ENCODE results near the gene FOXR1.

GRCh38 chr11:118957968-118958367, 13.6 kb upstream of the FOXR1 start:
- no peak for TF ChIP-seq EZH2 (IDR thresholded peaks at IDR 0.05; ENCODE audit: insufficient read depth, low read length)
- TF ChIP-seq, protein P1, sequence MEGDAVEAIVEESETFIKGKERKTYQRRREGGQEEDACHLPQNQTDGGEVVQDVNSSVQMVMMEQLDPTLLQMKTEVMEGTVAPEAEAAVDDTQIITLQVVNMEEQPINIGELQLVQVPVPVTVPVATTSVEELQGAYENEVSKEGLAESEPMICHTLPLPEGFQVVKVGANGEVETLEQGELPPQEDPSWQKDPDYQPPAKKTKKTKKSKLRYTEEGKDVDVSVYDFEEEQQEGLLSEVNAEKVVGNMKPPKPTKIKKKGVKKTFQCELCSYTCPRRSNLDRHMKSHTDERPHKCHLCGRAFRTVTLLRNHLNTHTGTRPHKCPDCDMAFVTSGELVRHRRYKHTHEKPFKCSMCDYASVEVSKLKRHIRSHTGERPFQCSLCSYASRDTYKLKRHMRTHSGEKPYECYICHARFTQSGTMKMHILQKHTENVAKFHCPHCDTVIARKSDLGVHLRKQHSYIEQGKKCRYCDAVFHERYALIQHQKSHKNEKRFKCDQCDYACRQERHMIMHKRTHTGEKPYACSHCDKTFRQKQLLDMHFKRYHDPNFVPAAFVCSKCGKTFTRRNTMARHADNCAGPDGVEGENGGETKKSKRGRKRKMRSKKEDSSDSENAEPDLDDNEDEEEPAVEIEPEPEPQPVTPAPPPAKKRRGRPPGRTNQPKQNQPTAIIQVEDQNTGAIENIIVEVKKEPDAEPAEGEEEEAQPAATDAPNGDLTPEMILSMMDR (IDR thresholded peaks at IDR 0.05; ENCODE audit: insufficient read depth, low read depth, low read length), result no peak
